ENCODE data around the gene ARHGAP19. TPM values are rescaled to one million over a fixed set of nuclear protein-coding genes. Genes with fewer than 3 reads are reported as not detected.

ARHGAP19 gene
- polyA plus RNA-seq, 1 donor = 17.2 TPM

DNA sequence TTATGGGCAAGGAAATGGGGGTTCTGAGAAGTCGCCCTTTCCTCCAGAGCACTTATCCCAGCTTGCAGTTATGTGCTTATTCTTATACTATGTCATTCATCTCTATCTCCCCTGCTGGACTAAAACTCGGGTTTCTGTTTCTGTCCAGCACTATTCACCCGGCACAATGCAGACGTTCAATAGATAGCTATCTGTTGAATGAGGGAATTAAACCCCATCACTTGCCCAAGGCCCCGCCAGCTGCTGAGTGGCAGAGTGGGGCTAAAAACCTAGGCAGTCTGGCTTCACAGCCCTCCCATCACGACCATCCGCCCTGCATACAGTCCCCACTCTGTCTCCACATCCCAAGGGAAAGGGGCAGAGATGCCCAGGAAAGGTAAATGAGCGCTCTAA is 112.1 kb downstream of the ARHGAP19 start:
- Histone ChIP-seq H3K27me3 (ENCODE audit: control insufficient read depth, insufficient read depth, low read length) (peaks cover 64% of the 10 kb centered on the region), H3K9me3 (ENCODE audit: control insufficient read depth, low read depth, low read length) (no peaks in the 10 kb centered on the region), H3K4me1 (ENCODE audit: control insufficient read depth, insufficient read depth, low read length) (peaks cover 6% of the 10 kb centered on the region), H3K36me3 (ENCODE audit: control insufficient read depth, insufficient read depth, low read length) (no peaks in the 10 kb centered on the region), H3K4me3 (ENCODE audit: low read length) (no peak overlapping the region), H3K27ac (ENCODE audit: low read length) (no peak overlapping the region)
- 83% methylated on average over 1 of the region's 8 CpGs for WGBS (ENCODE audit: insufficient coverage, low lambda C conversion rate)
- DNase-seq = no peak

DNA sequence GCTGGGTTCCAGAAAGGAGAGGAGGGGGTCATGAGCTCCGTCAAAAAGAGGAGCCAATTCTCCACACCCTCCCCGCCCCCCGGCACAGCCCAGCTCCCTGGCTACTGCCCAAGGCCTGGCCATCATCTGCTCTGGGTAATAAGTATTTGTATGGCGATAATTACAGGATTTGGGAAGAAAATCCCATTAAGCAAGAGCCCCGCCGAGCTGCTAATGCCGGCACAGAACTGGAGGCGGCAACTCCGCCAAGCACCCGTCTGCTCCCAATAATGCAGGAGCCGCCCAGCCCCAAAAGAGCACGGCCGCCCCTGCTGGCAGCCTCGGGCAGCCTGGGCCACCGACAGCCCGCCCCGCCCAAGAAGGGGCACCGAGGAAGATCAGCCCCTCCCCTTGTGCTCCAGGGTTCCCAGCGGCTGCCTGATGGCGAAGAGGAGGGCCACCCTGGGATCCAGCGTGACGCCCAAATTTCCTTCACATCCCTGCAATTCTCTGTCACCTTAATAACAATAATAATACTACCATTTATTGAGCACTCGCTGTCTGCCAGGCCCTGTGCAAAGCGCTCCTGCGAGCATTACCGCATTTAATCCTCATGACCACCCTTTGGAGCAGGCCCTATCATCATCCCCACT is 112.6 kb downstream of the ARHGAP19 start:
- no peaks in the 10 kb centered on the region for H3K9me3 ChIP-seq (ENCODE audit: control insufficient read depth, low read depth, low read length)
- no peak overlapping the region for H3K27ac ChIP-seq (ENCODE audit: low read length)
- peaks cover 59% of the 10 kb centered on the region for H3K27me3 ChIP-seq (ENCODE audit: control insufficient read depth, insufficient read depth, low read length)
- no peak for DNase-seq
- H3K4me3 ChIP-seq (ENCODE audit: low read length) = no peak overlapping the region
- H3K36me3 ChIP-seq (ENCODE audit: control insufficient read depth, insufficient read depth, low read length) = no peaks in the 10 kb centered on the region
- peaks cover 1% of the 10 kb centered on the region for H3K4me1 ChIP-seq (ENCODE audit: control insufficient read depth, insufficient read depth, low read length)
- no CpG with 5 or more reads among the region's 26 CpGs for WGBS (ENCODE audit: insufficient coverage, low lambda C conversion rate)

DNA sequence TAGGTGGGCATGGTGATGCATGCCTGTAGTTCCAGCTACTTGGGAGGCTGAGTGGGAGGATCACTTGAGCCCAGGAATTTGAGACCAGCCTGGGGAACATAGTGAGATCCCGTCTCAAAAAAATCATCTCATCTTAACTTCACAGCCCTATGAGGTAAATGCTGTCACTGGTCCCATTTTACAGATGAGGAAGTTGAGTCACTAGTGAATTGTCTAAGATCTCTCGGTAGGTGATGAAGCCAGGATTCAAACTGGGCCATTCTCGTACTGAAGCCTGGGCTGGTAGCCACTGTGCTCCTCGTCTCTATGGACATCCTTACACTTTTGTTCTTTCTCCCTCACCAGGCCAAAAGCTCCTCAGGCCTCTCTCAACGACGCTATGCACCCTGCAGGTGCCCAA is 113.1 kb downstream of the ARHGAP19 start:
- H3K36me3 ChIP-seq (ENCODE audit: control insufficient read depth, insufficient read depth, low read length) = no peaks in the 10 kb centered on the region
- H3K27ac ChIP-seq (ENCODE audit: low read length) = no peak overlapping the region
- no CpG with 5 or more reads among the region's 6 CpGs for WGBS (ENCODE audit: insufficient coverage, low lambda C conversion rate)
- no peak overlapping the region for H3K4me3 ChIP-seq (ENCODE audit: low read length)
- peaks cover 55% of the 10 kb centered on the region for H3K27me3 ChIP-seq (ENCODE audit: control insufficient read depth, insufficient read depth, low read length)
- H3K4me1 ChIP-seq (ENCODE audit: control insufficient read depth, insufficient read depth, low read length) = no peaks in the 10 kb centered on the region
- H3K9me3 ChIP-seq (ENCODE audit: control insufficient read depth, low read depth, low read length) = no peaks in the 10 kb centered on the region
- no peak for DNase-seq

DNA sequence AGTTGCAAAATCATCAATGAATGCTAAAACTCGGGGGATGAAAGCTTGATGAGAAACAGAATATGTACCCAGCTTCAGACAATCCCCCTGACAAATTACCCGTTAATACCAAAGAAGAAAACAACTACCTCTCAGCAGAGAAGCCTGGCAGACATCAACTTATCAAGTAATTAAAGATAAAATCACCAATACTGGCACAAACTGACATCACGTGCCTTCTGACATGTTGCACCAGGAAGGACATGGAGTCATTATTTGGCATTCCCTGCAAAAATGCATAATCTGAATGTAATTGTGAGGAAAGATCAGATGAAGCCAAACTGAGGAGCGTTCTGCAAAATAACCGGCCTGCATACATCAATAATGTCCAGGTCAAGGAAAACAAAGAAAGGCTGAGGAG is 114.4 kb downstream of the ARHGAP19 start:
- Histone ChIP-seq H3K36me3 (ENCODE audit: control insufficient read depth, insufficient read depth, low read length) (no peaks in the 10 kb centered on the region), H3K27me3 (ENCODE audit: control insufficient read depth, insufficient read depth, low read length) (peaks cover 42% of the 10 kb centered on the region), H3K4me3 (ENCODE audit: low read length) (no peak overlapping the region), H3K9me3 (ENCODE audit: control insufficient read depth, low read depth, low read length) (no peaks in the 10 kb centered on the region), H3K27ac (ENCODE audit: low read length) (no peak overlapping the region), H3K4me1 (ENCODE audit: control insufficient read depth, insufficient read depth, low read length) (no peaks in the 10 kb centered on the region)
- WGBS (ENCODE audit: insufficient coverage, low lambda C conversion rate) = 70% methylated on average over 2 of the region's 5 CpGs
- no peak for DNase-seq

DNA sequence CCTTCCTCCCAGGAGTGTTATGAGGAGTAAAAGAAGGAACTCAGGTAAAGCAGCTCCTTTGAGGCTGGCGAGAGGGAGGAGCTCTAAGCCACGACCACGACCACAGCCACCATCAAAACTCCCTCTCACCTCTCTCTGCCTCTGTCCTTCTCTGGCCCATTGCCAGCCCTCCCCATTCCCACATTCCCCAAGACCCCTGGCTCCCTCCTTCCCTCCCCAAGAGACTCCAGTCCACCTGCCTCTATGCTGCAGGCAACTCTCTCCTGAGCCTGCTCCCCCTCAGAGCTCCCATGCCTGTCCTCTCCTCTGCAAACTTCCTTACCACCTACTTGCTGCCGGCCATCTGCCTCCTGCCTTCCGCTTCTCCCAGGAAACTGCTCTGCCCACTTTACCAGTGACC is 116.2 kb downstream of the ARHGAP19 start:
- Histone ChIP-seq H3K4me1 (ENCODE audit: control insufficient read depth, insufficient read depth, low read length) (no peaks in the 10 kb centered on the region), H3K27me3 (ENCODE audit: control insufficient read depth, insufficient read depth, low read length) (peaks cover 40% of the 10 kb centered on the region), H3K36me3 (ENCODE audit: control insufficient read depth, insufficient read depth, low read length) (no peaks in the 10 kb centered on the region), H3K4me3 (ENCODE audit: low read length) (no peak overlapping the region), H3K27ac (ENCODE audit: low read length) (no peak overlapping the region), H3K9me3 (ENCODE audit: control insufficient read depth, low read depth, low read length) (no peaks in the 10 kb centered on the region)
- no peak for DNase-seq
- no CpG with 5 or more reads among the region's 5 CpGs for WGBS (ENCODE audit: insufficient coverage, low lambda C conversion rate)

DNA sequence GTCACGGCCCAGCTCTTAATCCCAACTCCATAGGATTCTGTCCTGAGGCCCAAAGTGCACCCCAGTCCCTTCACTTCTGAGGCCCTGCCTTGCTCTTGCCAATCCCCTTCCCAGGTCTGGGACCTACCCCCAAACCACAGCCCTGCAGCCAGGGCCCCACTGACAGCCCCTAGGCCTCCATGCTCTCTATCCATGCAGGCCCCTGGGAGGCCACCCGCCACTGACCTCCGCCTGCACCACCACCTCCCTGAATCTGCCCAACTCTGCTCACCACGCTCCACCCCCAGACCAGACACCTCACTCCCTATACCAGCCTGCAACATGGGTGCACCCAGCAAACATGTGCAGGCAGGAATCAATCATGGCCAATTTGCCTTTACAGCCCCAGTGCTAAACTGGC is 116.9 kb downstream of the ARHGAP19 start:
- Histone ChIP-seq H3K27me3 (ENCODE audit: control insufficient read depth, insufficient read depth, low read length) (peaks cover 35% of the 10 kb centered on the region), H3K9me3 (ENCODE audit: control insufficient read depth, low read depth, low read length) (no peaks in the 10 kb centered on the region), H3K27ac (ENCODE audit: low read length) (no peak overlapping the region), H3K4me3 (ENCODE audit: low read length) (no peak overlapping the region), H3K36me3 (ENCODE audit: control insufficient read depth, insufficient read depth, low read length) (no peaks in the 10 kb centered on the region), H3K4me1 (ENCODE audit: control insufficient read depth, insufficient read depth, low read length) (no peaks in the 10 kb centered on the region)
- no peak for DNase-seq
- WGBS (ENCODE audit: insufficient coverage, low lambda C conversion rate) = no CpG with 5 or more reads among the region's 4 CpGs

DNA sequence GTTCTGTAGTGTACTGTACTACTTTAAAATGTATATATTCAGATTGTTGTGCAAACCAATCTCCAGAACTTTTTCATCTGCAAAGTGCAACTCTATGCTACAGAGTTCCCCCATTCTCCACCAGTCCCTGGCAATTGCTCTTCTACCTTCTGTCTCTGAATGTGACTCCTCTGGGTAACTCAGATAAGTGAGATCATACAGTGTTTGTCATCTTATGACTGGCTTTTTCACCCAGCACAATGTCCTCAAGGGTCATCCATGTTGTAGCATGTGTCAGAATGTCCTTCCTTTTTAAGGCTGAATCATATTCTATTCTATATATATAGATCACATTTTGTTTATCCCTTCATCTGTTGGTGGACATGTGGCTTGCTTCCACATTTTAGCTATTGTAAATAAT is 117.5 kb downstream of the ARHGAP19 start:
- no peak overlapping the region for H3K4me3 ChIP-seq (ENCODE audit: low read length)
- DNase-seq = no peak
- H3K4me1 ChIP-seq (ENCODE audit: control insufficient read depth, insufficient read depth, low read length) = no peaks in the 10 kb centered on the region
- no peaks in the 10 kb centered on the region for H3K9me3 ChIP-seq (ENCODE audit: control insufficient read depth, low read depth, low read length)
- H3K27me3 ChIP-seq (ENCODE audit: control insufficient read depth, insufficient read depth, low read length) = peaks cover 28% of the 10 kb centered on the region
- no peak overlapping the region for H3K27ac ChIP-seq (ENCODE audit: low read length)
- H3K36me3 ChIP-seq (ENCODE audit: control insufficient read depth, insufficient read depth, low read length) = no peaks in the 10 kb centered on the region

DNA sequence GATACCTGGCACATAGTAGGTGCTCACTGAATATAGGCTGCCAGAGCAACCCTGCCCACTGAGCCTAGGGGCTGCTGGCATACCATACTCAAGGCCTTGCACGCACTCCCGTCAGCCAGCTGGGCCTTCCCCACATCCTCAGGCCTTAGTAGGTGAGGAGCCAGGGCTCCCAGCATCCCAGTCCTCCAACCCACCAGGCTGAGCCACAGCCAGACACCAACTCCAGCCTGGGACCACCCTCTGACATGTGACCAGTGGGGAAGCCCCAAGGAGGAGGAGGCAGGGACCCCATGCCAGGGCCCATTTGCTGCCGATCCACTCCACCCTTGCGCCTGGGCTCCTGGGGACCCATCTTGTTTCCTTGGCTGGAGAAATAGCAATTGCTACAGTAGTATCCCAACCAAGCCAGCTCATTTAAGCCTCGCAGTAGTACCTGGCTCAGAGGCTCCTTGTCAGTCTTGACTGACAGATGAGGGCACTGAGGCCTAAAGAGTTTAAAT is 118.1 kb downstream of the ARHGAP19 start:
- Histone ChIP-seq H3K27me3 (ENCODE audit: control insufficient read depth, insufficient read depth, low read length) (peaks cover 22% of the 10 kb centered on the region), H3K4me1 (ENCODE audit: control insufficient read depth, insufficient read depth, low read length) (no peaks in the 10 kb centered on the region), H3K4me3 (ENCODE audit: low read length) (no peak overlapping the region), H3K9me3 (ENCODE audit: control insufficient read depth, low read depth, low read length) (no peaks in the 10 kb centered on the region), H3K36me3 (ENCODE audit: control insufficient read depth, insufficient read depth, low read length) (no peaks in the 10 kb centered on the region), H3K27ac (ENCODE audit: low read length) (no peak overlapping the region)
- no peak for DNase-seq
- no CpG with 5 or more reads among the region's 5 CpGs for WGBS (ENCODE audit: insufficient coverage, low lambda C conversion rate)

DNA sequence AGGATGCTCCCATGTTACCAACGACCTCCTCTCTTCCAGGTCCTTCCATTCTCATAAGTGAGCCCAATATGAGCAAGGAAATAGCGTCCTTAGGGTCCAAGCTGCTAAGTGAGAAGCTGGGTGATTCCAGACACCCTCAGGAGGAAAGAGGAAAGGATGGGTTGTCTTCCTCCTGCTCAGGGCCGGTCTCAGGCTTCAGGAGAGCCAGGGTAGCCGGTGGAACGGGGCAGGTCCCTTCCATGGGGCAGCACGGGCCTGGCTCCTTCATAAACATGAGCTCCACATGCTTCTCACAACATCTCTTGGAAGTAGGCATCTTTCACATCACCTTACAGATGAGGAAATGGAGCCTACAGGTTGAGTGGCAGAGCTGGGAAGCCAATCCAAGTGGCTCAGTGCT is 119.4 kb downstream of the ARHGAP19 start:
- Histone ChIP-seq H3K4me3 (ENCODE audit: low read length) (no peak overlapping the region), H3K27me3 (ENCODE audit: control insufficient read depth, insufficient read depth, low read length) (peaks cover 12% of the 10 kb centered on the region), H3K4me1 (ENCODE audit: control insufficient read depth, insufficient read depth, low read length) (no peaks in the 10 kb centered on the region), H3K9me3 (ENCODE audit: control insufficient read depth, low read depth, low read length) (no peaks in the 10 kb centered on the region), H3K36me3 (ENCODE audit: control insufficient read depth, insufficient read depth, low read length) (no peaks in the 10 kb centered on the region), H3K27ac (ENCODE audit: low read length) (no peak overlapping the region)
- DNase-seq = no peak
- no CpG with 5 or more reads among the region's 6 CpGs for WGBS (ENCODE audit: insufficient coverage, low lambda C conversion rate)

All from large intestine (tissue), 3 donors.